ENCODE data around the gene MCOLN1.

MCOLN1 gene

DNA sequence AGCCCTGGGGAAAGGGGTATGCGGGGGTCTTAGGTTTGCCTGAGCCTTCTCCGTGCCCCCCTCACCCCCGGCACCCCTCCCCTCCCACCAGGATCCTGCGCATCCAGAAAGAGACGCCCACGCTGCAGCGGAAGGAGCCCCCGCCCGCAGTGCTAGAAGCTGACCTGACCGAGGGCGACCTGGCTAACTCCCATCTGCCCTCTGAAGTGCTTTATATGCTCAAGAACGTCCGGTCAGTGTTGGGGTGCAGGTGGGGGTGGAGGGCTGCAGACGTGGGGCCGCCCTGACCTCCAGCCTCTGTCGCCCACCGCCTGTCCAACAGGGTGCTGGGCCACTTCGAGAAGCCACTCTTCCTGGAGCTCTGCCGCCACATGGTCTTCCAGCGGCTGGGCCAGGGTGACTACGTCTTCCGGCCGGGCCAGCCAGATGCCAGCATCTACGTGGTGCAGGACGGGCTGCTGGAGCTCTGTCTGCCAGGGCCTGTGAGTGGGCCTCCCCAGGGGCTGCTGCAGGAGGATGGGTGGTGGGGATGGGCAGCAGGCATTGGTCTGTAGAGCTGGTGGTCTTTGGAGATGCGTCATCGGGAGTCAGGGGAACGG, 17.5 kb downstream of the MCOLN1 start:
- peak in 1 of 10 donors; percentile 51 for DNase-seq
- intact Hi-C loops (cut with DNase I), result no loop called here

DNA sequence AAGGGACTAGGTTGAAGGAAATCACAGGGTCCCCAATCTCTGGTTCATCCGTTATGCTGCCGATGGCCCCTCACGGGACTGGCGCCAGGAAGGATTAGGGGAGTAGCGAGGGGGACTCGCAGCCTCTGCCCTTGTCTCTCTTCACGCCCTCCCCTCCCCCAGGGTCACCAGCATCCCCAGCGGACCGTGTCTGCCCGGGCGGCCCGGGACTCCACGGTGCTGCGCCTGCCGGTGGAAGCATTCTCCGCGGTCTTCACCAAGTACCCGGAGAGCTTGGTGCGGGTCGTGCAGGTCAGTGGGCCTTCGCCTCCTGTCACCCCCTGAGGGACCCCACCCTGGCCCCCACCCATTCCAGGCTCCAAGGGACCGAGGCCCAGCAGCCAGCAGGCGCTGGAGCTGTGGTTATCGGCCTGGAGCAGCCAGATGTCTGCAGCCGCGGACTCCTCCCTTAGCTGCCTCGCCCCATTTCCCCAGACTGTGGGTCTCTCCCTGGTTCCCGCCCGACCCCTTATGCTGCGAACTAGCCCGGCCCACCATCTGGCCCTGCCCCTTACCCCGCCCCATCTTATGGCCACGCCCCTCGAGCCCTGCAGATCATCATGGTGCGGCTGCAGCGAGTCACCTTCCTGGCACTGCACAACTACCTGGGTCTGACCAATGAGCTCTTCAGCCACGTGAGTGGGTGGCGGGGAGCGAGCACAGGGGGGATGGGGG, 18.5 kb downstream of the MCOLN1 start:
- peak in 1 of 10 donors; percentile 69 for DNase-seq

DNA sequence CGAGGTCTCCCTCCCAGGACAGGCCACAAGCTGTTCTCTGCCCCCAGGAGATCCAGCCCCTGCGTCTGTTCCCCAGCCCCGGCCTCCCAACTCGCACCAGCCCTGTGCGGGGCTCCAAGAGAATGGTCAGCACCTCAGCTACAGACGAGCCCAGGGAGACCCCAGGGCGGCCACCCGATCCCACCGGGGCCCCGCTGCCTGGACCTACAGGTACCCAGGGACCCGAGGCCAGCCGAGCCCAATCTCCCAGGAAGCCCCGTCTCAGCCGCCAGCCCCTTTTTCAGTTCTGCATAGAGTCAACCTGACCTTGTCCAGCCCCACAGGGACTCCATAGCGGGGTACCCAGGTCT, 19.0 kb downstream of the MCOLN1 start:
- intact Hi-C loops (cut with DNase I), result no loop called here
- peak in 1 of 10 donors; percentile 58 for DNase-seq

More for the DNA sequence above, 18.5 kb downstream of the MCOLN1 start:
- intact Hi-C loops (cut with DNase I), result no loop called here

DNA sequence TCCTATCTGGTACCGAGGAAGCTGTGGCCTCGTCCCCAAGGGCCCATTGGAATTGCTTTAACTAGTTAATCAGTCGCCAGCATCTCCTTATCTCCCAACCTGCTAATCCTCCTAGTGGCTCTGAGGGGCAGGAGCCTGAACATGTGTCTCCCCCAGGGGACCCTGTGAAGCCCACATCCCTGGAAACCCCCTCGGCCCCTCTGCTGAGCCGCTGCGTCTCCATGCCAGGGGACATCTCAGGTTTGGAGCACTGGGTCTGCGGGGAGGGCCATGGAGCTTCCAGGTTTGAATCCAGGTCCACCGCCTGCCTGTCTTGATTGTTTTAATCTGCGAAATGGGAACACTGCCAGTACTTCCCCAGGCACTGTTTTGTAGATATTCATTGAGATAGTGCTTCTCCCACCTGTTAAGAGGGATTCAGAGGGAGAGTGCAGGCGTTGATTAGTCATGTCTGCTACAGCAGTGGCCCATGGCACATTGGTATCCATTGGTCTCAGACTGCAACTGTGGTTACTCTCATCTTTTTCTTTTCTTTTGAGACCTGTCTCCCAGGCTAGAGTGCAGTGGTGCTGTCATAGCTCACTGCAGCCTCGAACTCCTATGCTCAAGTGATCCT, 19.5 kb downstream of the MCOLN1 start:
- intact Hi-C loops (cut with DNase I), result no loop called here
- no peak for DNase-seq

DNA sequence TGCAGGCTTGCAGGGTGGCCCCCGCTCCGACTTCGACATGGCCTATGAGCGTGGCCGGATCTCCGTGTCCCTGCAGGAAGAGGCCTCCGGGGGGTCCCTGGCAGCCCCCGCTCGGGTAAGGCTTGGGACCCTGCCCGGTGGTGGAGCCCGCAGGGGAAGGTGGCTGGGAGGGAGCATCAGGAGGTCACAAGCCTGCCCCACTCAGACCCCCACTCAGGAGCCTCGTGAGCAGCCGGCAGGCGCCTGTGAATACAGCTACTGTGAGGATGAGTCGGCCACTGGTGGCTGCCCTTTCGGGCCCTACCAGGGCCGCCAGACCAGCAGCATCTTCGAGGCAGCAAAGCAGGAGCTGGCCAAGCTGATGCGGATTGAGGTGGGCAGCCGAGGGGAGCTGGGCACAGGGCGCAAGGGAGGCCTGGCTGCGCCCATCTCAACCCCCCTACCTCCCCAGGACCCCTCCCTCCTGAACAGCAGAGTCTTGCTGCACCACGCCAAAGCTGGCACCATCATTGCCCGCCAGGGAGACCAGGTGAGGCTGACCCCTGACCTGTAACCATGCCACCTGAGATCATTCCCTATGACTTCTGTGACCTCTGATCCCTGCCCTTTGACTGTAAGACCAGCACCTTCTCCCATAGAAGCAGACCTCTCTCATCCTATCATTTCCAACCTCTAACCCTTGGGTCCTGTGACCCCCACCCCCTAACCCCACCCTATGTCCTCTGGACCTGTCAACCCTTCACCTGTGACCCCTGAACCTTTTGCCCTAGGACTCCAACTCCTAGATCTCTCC, 20.3 kb downstream of the MCOLN1 start:
- intact Hi-C loops (cut with DNase I), result no loop called here
- no peak for DNase-seq

DNA sequence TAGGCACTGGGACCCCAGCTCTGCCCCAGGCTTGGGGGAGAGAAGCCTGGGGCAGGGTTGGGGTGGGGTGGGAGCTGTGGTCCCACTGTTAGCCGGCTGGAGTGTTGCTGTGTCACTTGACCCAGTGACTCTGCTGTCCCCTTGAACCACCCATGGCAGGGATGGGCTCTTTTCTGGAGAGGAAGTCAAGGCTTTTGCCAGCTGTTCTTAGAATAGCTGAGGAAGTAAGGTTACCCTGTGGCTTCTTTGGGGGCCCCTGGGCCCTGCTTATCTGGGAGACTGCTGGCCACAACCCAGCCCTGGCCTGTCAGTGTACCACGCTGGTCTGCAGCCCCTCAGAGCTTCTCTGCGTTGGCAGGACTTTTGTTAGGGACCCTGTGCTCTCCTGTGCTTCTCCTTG, 22.2 kb downstream of the MCOLN1 start:
- no peak for DNase-seq
- intact Hi-C loops (cut with DNase I), result no loop called here

DNA sequence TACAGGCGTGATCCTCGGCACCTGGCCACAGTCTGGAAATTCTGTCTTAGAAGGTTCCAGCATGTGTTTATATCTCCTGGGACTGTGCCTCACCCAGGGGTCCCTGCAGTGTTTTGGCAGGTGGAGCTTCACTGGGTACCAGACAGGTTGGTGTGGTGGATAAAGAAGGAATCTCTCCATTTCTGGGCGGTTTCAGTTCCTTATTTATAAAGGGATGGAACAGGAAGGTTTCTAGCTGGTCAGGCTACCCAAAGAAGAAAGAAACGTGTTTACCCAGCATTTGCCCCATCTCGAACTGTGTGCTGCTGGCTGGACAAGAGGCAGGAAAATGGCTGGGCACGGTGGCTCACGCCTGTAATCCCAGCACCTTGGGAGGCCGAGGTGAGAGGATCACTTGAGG, 22.9 kb downstream of the MCOLN1 start:
- intact Hi-C loops (cut with DNase I), result no loop called here
- DNase-seq, result no peak

DNA sequence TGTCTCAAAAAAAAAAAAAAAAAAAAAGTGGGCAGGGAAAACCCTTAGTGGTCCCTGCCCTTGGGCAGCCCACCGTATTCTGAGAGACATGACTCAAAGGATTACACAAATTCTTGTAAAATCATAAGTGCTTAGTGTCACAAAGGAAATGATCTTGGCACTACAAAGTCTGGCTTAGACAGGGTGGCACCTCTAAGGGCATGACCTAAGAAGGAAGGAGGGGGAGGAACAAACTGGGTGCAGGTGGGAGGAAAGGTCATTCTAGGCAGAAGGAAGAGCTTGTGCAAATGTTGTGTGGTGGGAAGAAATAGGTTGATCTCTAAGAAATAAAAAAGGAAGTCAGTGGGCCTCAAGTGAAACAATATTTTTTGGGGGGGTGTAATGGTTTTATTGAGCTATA, 23.5 kb downstream of the MCOLN1 start:
- no peak for DNase-seq
- intact Hi-C loops (cut with DNase I), result no loop called here

DNA sequence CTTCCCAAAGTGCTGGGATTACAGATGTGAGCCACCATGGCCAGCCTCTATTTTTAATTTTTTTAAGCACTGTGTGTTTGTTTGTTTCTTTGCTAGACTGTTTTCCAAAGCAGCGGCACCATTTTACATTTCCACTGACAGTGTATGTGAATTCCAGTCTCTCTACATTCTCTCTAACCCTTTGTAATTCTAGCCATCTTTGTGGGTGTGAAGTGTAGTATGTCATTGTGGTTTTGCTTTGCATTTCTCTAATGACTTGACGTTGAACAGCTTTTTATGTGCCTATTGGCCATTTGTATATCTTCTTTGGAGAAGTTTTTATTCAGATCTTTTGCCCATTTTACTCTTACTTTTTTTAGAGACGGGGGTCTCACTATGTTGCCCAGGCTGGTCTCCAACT, 24.7 kb downstream of the MCOLN1 start:
- intact Hi-C loops (cut with DNase I), result no loop called here

DNA sequence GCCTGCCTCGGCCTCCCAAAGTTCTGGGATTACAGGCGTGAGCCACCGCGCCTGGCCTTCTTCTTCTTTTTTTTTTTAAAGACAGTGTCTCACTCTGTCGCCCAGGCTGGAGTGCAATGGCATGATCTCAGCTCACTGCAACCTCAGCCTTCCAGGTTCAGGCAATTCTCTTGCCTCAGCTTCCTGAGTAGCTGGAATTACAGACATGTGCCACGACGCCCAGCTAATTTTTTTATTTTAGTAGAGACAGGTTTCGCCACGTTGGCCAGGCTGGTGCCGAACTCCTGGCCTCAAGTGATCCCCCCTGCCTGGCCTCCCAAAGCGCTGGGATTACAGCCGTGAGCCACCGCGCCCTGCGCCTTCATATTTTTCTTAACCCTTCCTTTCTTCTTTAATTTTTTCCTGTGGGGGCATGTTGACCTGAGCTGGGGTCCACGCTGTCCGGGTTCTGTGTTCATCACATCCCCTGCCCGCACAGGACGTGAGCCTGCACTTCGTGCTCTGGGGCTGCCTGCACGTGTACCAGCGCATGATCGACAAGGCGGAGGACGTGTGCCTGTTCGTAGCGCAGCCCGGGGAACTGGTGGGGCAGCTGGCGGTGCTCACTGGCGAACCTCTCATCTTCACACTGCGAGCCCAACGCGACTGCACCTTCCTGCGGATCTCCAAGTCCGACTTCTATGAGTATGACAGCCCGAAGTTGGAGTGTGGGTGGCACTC, 27.2 kb downstream of the MCOLN1 start:
- DNase-seq, result no peak
- intact Hi-C loops (cut with DNase I), result no loop called here

More for the DNA sequence above, 24.7 kb downstream of the MCOLN1 start:
- no peak for DNase-seq

DNA sequence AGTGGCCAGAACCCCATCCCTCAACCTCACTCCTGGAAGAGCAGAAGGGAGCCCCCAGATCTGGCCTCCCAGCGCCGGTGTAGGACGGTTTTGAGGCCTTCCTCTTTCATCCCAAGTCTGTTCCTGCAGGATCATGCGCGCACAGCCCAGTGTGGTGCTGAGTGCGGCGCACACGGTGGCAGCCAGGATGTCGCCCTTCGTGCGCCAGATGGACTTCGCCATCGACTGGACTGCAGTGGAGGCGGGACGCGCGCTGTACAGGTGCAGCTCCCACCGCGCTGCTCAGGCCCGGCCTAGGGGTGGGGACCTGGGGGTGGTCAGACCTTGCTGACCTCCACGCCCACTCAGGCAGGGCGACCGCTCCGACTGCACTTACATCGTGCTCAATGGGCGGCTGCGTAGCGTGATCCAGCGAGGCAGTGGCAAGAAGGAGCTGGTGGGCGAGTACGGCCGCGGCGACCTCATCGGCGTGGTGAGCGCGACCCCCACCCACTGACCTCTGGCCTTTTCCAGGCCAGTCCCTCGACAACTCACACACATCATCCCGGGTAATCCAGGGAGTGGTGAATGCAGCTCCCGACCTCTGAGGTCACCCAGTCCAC, 27.8 kb downstream of the MCOLN1 start:
- DNase-seq, result peak in 1 of 10 donors; percentile 82
- intact Hi-C loops (cut with DNase I), result no loop called here

DNA sequence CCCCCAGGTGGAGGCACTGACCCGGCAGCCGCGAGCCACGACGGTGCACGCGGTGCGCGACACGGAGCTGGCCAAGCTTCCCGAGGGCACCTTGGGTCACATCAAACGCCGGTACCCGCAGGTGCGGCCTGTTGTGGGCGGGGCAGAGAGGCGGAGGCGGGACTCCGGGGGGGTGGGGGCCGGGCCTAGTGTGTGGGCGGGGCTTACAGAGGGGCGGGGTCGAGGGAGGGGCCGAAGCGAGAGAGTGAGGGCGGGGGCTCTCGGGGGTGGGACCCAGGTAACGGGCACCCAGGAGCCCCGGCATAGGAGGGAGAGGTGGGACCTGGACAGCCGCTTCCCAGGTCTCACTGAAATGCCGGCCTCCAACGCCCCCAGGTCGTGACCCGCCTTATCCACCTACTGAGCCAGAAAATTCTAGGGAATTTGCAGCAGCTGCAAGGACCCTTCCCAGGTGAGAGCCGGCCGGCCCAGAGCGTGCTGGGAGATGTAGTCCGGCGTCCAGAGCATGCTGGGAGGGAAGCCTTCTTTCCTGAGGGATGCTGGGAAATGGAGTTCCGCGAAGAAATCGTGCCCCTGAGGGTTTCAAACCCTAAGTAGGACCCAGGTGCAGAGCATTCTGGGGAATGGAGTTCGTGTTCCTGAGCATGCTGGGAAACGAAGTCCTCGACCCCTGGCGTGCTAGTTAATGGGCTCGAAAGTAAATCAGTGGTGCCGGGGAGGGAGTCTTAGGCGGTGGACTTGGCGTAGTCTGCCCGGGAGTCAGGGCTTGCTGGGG, 28.8 kb downstream of the MCOLN1 start:
- peak; percentile 51 to 97 (median 78) for DNase-seq
- intact Hi-C loops (cut with DNase I), result loop anchor here (1.0 kb wide), 1 partner anchor 16 kb away; the partner anchor contains the start of gene PNPLA6

DNA sequence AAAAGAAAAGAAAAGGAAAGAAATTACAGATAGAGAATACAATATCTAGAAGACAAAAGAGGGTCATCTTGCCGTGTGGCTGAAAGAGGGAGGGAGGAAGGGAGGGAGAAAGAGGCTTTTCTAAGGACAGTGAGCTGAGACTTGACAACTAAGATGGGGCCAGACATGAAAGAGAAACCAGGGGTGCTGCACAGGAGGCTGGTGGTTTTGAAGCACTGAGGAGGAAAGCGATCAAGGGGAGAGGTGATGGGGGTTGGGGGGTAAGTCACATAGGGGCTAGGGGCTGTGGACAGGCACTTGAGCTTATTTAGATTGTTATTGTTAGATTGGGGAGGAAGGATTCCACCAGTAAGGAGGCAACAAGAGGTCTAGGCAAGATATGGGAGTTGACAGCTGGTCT, 30.4 kb downstream of the MCOLN1 start:
- DNase-seq, result no peak
- intact Hi-C loops (cut with DNase I), result no loop called here

DNA sequence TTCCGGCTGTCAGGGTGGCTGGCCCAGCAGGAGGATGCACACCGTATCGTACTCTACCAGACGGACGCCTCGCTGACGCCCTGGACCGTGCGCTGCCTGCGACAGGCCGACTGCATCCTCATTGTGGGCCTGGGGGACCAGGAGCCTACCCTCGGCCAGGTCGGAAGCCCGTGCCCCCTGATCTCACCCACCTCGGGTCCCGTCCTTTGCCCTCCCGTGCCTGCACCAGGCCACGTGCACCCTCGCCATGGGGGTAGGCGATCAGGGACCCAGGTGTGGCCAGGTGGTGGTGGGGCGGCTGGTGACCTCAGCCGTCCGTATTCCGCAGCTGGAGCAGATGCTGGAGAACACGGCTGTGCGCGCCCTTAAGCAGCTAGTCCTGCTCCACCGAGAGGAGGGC, 32.1 kb downstream of the MCOLN1 start:
- intact Hi-C loops (cut with DNase I), result no loop called here

DNA sequence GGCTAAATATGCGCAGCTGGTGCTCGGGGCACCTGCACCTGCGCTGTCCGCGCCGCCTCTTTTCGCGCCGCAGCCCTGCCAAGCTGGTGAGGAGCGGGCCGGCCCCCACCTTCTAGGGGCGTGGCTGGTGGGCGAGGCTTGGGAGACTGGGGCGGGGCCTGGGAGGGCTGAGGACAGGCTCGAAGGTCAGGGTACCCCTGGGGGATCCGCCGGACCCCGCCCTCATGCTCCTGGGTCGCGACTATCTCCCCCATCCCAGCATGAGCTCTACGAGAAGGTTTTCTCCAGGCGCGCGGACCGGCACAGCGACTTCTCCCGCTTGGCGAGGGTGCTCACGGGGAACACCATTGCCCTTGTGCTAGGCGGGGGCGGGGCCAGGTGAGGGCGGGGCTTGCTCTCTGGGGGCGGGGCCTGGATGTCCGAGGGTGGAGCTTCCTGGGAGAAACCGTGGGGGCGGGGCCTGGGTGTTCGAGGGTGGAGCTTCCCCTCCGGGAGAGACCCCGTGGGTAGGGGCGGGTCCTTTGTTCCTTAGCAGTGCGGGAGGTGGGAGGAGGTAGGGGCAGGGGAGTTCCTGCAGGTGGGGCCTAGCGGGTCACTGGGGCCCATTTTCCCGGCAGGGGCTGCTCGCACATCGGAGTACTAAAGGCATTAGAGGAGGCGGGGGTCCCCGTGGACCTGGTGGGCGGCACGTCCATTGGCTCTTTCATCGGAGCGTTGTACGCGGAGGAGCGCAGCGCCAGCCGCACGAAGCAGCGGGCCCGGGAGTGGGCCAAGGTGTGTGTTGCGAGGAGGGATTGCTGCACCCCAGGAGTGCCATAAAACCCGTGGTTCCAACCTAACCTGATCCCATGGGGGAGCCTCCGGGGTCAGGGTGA, 32.8 kb downstream of the MCOLN1 start:
- DNase-seq, result no peak
- intact Hi-C loops (cut with DNase I), result no loop called here

More for the DNA sequence above, 32.1 kb downstream of the MCOLN1 start:
- peak in 1 of 10 donors; percentile 83 for DNase-seq

DNA sequence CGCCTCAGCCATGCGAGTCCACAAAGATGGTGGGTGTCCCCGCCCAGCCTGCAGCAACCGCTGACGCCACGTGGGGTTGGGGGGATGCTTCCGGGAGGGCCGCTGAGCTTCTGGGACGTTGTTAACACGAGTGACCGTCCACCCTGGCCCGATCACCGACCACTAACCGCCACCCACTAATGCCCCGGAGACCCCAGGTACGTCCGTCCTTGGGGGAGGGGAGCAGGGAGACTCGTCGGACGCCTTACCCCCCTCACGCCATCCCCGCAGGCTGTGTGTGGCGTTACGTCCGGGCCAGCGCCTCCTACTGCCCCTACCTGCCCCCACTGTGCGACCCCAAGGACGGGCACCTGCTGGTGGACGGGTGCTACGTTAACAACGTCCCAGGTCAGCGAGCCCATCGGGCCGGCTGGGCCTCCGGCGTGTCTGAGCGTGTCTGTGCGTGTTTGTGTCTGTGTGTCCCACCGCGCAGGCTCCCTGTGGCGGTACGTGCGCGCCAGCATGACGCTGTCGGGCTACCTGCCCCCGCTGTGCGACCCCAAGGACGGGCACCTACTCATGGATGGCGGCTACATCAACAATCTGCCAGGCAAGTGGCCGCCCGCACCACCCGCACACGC, 34.4 kb downstream of the MCOLN1 start:
- DNase-seq, result peak in 1 of 10 donors; percentile 68
- intact Hi-C loops (cut with DNase I), result no loop called here

DNA sequence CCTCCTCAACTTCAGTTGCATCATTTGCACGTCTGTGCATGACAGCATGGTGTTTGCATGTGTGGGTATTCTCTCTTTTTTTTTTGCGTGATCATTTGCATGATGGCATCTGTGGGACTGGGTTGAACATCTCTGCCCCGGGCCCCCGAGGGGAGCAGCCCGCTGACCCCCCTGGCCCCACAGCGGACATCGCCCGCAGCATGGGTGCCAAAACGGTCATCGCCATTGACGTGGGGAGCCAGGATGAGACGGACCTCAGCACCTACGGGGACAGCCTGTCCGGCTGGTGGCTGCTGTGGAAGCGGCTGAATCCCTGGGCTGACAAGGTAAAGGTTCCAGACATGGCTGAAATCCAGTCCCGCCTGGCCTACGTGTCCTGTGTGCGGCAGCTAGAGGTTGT, 36.2 kb downstream of the MCOLN1 start:
- intact Hi-C loops (cut with DNase I), result no loop called here
- no peak for DNase-seq

DNA sequence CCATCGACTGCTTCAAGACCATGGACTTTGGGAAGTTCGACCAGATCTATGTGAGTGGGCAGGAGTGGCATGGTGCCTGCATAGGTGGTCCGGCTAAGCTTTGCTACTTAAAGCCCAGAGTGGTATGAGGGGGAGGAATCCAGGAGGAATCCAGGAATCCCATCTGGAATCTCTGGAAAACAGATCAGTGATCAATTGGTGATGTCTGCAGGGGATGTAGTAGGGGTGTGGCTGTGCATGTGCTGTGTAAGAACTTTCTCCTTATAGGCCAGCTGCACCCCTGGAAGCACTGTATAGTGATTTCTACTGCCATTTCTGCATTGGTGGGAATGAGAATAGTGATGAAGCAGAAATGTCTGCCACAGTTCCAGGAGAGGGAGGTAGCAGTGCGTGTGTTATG, 36.7 kb downstream of the MCOLN1 start:
- intact Hi-C loops (cut with DNase I), result no loop called here

More for the DNA sequence above, 36.7 kb downstream of the MCOLN1 start:
- no peak for DNase-seq

Measured in posterior cingulate gyrus (tissue), 11 donors.